Kidney capillary endothelial cell (primary cell): ENCODE measurements around the gene ANKS1A.
"Not testable (repeated sequence)": the region's sequence is repeated elsewhere in the genome, so short reads cannot be mapped to it uniquely, and the experiment has no call there.

ENCODE experiments used
- DNase-seq: peaks from one replicate; pipeline ENCODE4 v3.0.0-alpha.2; 2018; ENCODE audit warnings: low spot score

Gene ANKS1A

GRCh38 chr6:35086636-35087360, 197.7 kb downstream of the ANKS1A start:
- no peak for DNase-seq

- DNase-seq: no peak
These were observed 198.6 kb downstream of the ANKS1A start for GRCh38 chr6:35087361-35088280.

- no peak for DNase-seq
These were observed 199.5 kb downstream of the ANKS1A start for GRCh38 chr6:35088281-35089215.

GRCh38 chr6:35089216-35089934, 200.3 kb downstream of the ANKS1A start:
- no peak for DNase-seq

- DNase-seq: no peak
These were observed 201.0 kb downstream of the ANKS1A start for GRCh38 chr6:35089935-35090505.

GRCh38 chr6:35090734-35091133, 201.7 kb downstream of the ANKS1A start:
- DNase-seq: no peak

- no peak for DNase-seq
These were observed 202.5 kb downstream of the ANKS1A start for GRCh38 chr6:35091346-35092083.

GRCh38 chr6:35092362-35093117, 203.5 kb downstream of the ANKS1A start:
- no peak for DNase-seq

GRCh38 chr6:35093118-35093445, 204.0 kb downstream of the ANKS1A start:
- no peak for DNase-seq

GRCh38 chr6:35093783-35094182, 204.7 kb downstream of the ANKS1A start:
- DNase-seq: no peak

GRCh38 chr6:35094183-35094582, 205.1 kb downstream of the ANKS1A start:
- no peak for DNase-seq

- peak; percentile 50 for DNase-seq
These were observed 207.2 kb downstream of the ANKS1A start for GRCh38 chr6:35096129-35096862.

GRCh38 chr6:35099116-35099515, 210.1 kb downstream of the ANKS1A start:
- no peak for DNase-seq

- DNase-seq: no peak
These were observed 216.0 kb downstream of the ANKS1A start for GRCh38 chr6:35105078-35105477.

GRCh38 chr6:35106061-35106460, 217.0 kb downstream of the ANKS1A start:
- not testable (repeated sequence) for DNase-seq

- not testable (repeated sequence) for DNase-seq
These were observed 218.2 kb downstream of the ANKS1A start for GRCh38 chr6:35107208-35107607.

GRCh38 chr6:35107761-35108160, 218.7 kb downstream of the ANKS1A start:
- not testable (repeated sequence) for DNase-seq

GRCh38 chr6:35108309-35108885, 219.3 kb downstream of the ANKS1A start:
- no peak for DNase-seq

GRCh38 chr6:35120746-35121145, 231.7 kb downstream of the ANKS1A start:
- no peak for DNase-seq
